Measurements from ENCODE around the gene ATF6B.
"Not testable (repeated sequence)": the region's sequence is repeated elsewhere in the genome, so short reads cannot be mapped to it uniquely, and the experiment has no call there.

Gene ATF6B

GRCh38 chr6:32079566-32080290 is 48.3 kb downstream of the ATF6B start:
- FAIRE-seq: no peak

- FAIRE-seq: no peak
Observed at GRCh38 chr6:32076321-32076809, 51.7 kb downstream of the ATF6B start.

DNA sequence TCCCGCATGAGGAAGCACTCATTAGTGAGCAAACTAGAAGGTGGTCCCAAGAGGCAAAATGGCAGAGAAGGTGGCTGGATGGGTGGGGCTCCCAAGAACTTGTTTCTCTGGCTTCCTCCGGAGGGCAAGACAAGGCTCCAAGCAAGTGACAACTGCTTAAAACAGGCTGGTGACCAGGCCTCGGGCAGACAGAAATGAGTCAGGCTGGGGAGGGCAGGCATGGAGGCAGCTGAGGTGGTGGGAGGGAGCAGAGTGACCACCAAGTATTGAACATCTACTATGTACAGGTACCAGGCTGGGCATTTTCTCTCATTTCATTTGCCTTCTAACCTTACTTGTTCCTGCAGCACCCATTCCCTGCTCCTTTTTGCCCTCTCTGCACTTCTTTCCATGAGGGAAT is 52.3 kb downstream of the ATF6B start:
- FAIRE-seq: no peak

- no peak for FAIRE-seq
Observed at GRCh38 chr6:32074996-32075532, 53.0 kb downstream of the ATF6B start.

GRCh38 chr6:32073613-32074012 is 54.4 kb downstream of the ATF6B start:
- no peak for FAIRE-seq

GRCh38 chr6:32073101-32073500 is 54.9 kb downstream of the ATF6B start:
- FAIRE-seq: no peak

DNA sequence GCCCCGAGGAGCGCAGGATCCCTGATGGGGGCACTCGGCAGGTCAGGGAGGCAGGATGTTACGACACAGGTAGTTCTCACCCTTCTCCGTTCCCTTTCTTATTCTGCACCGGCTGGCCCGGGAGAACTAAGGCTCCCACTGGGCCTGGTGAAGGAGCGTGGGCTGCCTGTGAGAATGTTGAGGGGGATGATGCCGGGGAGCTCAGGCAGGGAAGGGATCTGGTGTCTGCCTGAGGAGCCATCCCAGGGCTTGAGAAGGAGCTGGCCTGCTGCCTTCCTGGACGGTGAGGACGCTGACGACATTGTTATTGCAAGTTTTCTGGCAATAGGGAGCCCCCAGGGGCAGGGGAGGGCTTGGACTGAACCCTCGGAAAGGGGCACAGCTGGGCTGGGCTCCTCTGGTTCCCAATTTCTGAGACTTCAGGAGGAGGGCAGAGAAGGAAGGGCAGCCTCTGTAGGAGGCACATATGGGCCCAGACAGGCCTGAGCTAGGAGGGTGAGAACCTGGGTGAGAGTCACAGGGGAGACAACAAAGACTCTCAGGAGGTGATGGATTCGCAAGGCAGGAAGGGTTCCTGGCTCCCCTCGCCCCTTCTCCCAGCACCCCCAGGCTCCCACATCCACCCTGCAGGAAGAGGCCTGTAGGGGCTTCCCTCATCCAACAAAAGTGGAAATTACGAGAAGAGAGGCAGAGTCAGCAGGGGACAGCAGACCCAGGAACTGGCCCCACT is 57.1 kb downstream of the ATF6B start:
- FAIRE-seq: no peak

DNA sequence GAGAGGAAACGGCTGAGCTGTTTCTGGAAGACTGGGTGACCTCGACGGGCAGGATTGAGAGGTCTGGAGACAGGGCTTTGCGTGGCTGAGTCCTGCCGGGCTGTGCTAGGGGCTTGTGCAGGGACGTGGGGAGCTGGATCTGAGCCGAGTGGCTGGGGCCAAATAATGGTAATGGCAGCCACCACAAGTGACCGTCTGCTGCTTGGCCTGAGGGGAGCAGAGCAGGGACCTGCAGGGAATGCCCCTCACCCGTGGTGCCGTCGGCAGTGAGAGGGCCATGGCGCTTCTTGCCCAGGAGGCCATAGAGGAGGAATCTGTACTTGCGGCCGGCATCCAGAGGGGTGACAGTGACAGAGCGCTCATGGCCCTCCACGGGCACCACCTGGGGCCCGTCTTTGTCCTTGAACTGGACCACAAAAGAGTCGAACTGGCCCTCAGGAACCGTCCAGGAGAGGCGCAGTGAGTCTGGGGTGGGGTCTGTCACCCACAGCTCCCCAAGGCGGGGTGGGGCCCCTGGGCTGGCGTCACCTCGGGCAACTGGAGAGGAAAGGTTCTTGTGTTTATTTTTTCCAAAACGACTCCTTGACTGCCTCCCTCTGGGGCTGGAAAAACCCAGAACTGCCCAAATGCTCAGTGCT is 58.0 kb downstream of the ATF6B start:
- no peak for FAIRE-seq

DNA sequence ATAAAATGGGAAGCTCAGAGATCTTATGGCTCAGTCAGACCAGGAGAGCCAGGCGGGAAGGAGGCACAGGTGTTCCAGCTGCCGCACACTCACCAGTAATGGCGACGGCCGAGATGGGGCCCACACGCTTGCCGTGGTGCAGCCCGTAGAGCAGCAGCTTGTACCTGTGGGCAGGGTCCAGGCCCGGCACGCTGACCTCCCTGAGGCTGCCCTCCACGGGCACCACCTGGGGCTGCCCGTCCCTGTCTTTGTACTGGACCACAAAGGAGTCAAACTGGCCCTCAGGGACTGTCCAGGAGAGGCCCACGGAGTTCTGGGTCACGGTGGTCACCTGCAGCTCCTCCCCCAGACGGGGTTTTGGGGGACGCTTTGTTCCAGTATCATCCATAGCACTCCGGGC is 58.6 kb downstream of the ATF6B start:
- no peak for FAIRE-seq

GRCh38 chr6:32068867-32069266 is 59.2 kb downstream of the ATF6B start:
- FAIRE-seq: no peak

- not testable (repeated sequence) for FAIRE-seq
Observed at GRCh38 chr6:32068315-32068714, 59.7 kb downstream of the ATF6B start.

GRCh38 chr6:32067521-32067920 is 60.5 kb downstream of the ATF6B start:
- not testable (repeated sequence) for FAIRE-seq

All from A204.1 (cell line).